CD4-positive, alpha-beta T cell treated with Interleukin-15 for 4 hours (primary cell): ENCODE results near the gene MYO3A.

Experiments used
- DNase-seq: peaks from one replicate; pipeline ENCODE4 v3.0.0-alpha.2; 2020; ENCODE audit warnings: low spot score

Gene MYO3A

GRCh38 chr10:26214004-26214403, 280.0 kb downstream of the MYO3A start:
- DNase-seq: no peak

DNA sequence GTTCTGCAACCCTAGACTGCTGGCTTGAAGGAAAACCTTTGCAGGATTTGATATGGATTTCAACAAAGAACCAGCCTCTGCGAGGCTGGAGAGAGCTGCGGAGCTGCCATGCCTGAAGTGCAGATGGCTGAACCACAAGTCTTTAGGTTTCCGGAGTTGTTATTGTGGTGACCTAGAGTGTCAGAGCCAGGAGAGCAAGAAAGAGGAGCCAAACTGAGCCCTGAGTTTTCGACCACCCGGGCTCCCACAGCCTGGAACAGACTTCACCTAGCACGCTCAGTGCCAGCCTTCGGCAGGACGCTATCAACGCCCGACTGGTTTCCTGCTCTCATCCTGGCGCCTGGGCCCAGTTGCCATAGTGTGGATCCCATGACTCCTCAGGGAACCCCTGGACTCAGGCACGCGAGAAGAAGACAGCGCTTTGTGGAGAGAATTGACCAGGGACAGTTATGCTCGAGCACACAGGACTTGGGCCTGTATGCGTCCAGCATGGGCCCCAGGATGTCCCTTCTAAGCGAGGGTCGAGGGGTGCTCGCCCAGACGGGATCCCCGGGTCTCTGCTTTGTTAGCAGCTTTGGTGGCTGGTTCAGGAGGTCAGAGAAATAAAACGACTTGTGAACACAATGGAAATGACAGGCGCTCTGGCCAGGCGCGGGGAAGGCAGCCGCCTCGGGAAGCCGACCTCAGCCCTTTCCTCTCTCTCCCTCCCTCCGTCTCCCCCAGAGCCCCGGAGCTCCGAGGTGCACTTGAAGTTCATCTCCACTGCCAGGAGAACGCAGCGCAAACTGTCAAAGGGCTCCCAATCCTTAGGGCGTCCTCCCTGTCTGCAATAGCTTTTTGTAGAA, 280.7 kb downstream of the MYO3A start:
- DNase-seq: no peak

DNA sequence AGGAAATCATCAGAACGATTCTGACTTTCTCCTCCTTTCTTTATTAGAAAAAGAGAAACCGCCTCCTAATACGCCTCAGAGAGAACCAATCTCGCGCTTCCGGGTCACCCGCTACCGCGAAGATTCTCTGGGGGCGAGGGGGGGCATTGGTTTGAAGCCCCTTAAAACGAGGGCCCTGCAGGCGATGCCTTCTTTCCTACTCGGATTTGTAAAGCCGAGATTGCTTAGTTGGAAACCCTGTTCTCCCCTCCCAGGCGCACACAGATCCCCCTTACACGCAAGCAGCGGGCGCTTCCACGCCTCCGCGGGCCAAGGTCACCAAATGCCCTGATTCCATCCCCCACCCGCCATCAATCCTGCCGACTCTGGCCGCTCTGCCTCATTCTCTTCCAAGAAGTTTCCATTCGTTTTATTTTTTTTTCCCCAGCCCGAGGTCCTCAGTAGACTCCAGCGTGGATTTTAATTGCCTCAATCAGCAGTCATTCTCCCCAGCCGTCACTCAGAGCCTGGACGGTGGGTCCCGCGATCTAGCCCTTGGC, 281.4 kb downstream of the MYO3A start:
- no peak for DNase-seq

DNA sequence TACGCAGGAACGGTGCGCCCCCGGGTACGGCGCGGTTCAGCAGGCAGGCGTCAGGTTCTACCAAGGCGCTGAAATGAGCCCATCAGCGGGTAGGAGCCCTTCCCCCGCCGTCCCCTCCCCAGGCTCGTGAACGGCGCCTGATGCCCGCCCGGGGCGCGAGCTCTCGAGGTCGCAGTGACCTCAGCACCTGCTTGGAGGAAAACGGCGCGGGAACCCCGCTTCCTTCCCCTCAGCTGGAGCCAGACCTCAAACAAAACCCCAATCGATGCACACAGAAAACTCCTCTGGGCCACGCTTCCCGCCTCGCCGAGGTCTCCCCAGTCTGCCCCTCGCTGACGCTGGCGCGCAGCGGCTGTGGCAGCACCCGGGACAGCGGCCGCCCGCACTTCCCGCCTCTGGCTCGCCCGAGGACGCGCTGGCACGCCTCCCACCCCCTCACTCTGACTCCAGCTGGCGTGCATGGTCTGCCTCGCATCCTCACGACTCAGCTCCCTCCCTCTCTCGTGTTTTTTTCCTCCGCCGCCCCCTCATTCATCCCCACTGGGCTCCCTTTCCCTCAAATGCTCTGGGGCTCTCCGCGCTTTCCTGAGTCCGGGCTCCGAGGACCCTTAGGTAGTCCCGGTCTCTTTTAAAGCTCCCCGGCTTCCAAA, 282.0 kb downstream of the MYO3A start:
- no peak for DNase-seq

- DNase-seq: no peak
These were observed 282.8 kb downstream of the MYO3A start, which contains the start of gene GAD2 for GRCh38 chr10:26216585-26217395. GAD2 (plus strand) TSS chr10:26216774; CDS start chr10:26216810, 36 bp downstream.

DNA sequence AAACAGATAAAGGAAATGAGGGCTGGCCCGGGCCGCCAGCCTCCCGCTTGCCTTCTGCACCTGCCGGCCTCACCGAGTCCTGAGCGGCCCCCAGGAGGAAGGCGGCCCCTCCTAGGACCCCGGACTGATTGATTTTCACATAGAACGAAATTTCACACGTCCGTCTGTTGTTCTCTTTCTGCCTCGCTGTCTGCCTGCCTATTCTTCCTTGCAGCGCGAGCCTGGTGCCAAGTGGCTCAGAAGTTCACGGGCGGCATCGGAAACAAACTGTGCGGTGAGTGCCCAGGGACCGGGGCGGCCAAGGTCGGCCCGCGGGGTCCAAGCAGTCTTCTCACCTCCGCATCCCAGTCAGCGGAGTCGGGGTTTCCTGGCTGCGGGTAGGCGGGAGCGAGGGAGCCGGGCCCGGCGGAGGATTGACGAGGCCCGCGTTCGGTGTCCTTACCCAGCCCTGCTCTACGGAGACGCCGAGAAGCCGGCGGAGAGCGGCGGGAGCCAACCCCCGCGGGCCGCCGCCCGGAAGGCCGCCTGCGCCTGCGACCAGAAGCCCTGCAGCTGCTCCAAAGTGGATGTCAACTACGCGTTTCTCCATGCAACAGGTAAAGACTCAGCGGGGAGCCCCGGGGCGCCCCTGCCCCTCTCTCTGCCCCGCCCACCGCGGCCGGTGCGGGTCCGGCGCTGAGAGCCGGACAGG, 283.5 kb downstream of the MYO3A start:
- no peak for DNase-seq

- DNase-seq: no peak
These were observed 285.6 kb downstream of the MYO3A start for GRCh38 chr10:26219676-26220075.

- no peak for DNase-seq
These were observed 286.9 kb downstream of the MYO3A start for GRCh38 chr10:26220901-26221300.

- DNase-seq: no peak
These were observed 287.5 kb downstream of the MYO3A start for GRCh38 chr10:26221541-26221940.

GRCh38 chr10:26222563-26222962, 288.5 kb downstream of the MYO3A start:
- DNase-seq: no peak

- no peak for DNase-seq
These were observed 291.3 kb downstream of the MYO3A start for GRCh38 chr10:26225322-26225721.

DNA sequence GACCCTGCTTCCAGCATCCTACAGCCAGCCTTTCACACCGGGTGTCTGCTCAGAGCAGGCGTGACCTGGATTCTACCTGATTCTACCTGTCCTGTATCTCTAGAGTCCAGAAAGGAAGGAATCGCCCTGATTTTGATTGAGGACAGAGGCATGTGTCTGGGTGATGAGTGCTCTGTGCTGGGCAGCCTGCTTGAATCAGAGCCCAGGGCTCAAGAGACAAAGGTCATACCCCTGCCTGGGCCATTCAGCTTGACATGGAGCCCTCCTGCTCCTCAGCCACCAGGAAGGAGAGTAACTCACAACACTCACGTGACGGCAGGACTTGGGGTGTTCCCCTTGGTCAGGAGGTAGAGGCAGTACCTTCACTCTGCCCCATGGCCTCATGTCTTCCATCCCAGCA, 293.8 kb downstream of the MYO3A start:
- no peak for DNase-seq

GRCh38 chr10:26232174-26232573, 298.1 kb downstream of the MYO3A start:
- DNase-seq: no peak

DNA sequence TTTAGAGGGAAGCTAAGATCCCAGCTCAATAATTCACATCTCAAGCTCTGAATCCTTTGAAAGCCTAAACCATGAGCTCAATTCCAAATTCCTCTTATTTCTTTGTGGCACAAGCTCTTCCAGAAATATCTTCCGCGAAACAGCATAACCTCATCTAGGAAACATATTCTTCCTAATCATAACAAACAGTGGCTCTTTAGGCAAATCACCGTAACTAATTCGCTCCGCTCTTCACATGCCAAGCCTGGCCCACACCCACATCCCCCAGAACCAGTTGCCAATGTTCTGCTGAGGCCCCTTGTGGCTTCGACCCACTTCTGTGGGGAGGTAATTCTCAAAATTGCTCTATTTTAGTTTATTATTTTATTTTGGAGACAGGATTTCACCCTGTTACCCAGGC, 301.7 kb downstream of the MYO3A start:
- no peak for DNase-seq

- no peak for DNase-seq
These were observed 304.3 kb downstream of the MYO3A start for GRCh38 chr10:26238378-26238777.

- no peak for DNase-seq
These were observed 308.8 kb downstream of the MYO3A start for GRCh38 chr10:26242706-26243350.

GRCh38 chr10:26243351-26243720, 309.3 kb downstream of the MYO3A start:
- DNase-seq: no peak

GRCh38 chr10:26249681-26250080, 315.7 kb downstream of the MYO3A start:
- DNase-seq: no peak

GRCh38 chr10:26251925-26252324, 317.9 kb downstream of the MYO3A start:
- DNase-seq: no peak

DNA sequence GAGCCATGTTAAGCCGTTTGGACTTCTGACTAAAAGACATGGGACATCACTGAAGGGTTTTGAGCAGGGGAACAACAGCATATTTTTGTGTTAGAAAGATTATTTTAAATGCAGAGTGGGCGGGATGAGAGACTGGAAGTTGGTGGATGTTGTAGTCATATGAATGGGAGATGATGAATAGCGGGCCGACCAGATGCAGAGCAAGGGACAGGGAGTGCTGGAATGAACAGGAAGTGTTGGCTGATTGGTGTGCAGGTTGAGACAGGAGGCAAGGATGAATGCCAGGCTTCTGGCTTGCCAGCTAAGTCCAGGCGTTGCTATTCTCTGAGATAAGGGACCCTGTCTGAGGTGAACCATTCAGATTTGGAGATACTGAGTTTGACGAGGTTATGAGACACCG, 320.6 kb downstream of the MYO3A start:
- DNase-seq: no peak

DNA sequence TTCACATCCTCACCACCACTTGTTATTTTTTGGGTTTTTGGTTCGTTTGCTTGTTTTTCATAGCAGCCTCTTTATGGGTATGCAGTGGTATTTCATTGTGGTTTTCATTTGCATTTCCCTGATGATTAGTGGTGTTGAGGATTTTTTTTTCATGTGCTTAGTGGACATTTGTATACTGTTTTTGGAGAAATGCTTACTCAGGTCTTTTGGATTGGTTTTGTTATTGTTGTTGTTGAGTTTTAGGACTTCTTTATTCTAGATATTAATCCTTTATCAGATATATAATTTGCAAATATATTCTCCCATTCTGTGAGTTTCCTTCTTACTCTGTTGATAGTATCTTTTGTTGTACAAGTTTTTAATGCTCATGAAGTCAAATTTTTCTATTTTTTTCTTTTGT, 325.3 kb downstream of the MYO3A start:
- no peak for DNase-seq
